Choroid plexus epithelial cell (primary cell): ENCODE data around the gene PHF3.

ENCODE experiments used
- DNase-seq: peaks from one replicate; pipeline ENCODE4 v3.0.0-alpha.2; 2010; ENCODE audit warnings: low read depth
- H3K4me3 ChIP-seq: 2 replicates; pipeline ENCODE4 v1.5.1; 2011; ENCODE audit warnings: low read depth, mild to moderate bottlenecking, control low read depth, low read length, moderate library complexity
- CTCF ChIP-seq: conservative IDR thresholded peaks from 2 replicates; pipeline ENCODE4 v1.5.1; 2011; ENCODE audit warnings: low read depth, mild to moderate bottlenecking, control low read depth, inconsistent platforms, low read length, moderate library complexity

PHF3 gene

GRCh38 chr6:63676412-63677114 lies 41.0 kb downstream of the PHF3 start:
- H3K4me3 ChIP-seq, result no peak overlapping the region
- no peak for TF ChIP-seq CTCF
- DNase-seq, result no peak

GRCh38 chr6:63677282-63677681 lies 41.7 kb downstream of the PHF3 start:
- H3K4me3 ChIP-seq, result no peak overlapping the region
- no peak for TF ChIP-seq CTCF
- DNase-seq, result peak; percentile 31

GRCh38 chr6:63683071-63683603 lies 47.5 kb downstream of the PHF3 start:
- no peak overlapping the region for H3K4me3 ChIP-seq
- DNase-seq, result no peak
- no peak for TF ChIP-seq CTCF

- DNase-seq, result no peak
- TF ChIP-seq CTCF, result no peak
- no peak overlapping the region for H3K4me3 ChIP-seq
Observed at GRCh38 chr6:63685446-63686379, 50.1 kb downstream of the PHF3 start.

- peak; percentile 16 for TF ChIP-seq CTCF
- H3K4me3 ChIP-seq, result no peak overlapping the region
- DNase-seq, result peak; percentile 11
Observed at GRCh38 chr6:63689421-63689820, 53.8 kb downstream of the PHF3 start.

GRCh38 chr6:63690221-63690620 lies 54.6 kb downstream of the PHF3 start:
- no peak overlapping the region for H3K4me3 ChIP-seq
- peak; percentile 5 for DNase-seq
- no peak for TF ChIP-seq CTCF
